ENCODE data around the gene CYB5B. TPM values are rescaled to one million over a fixed set of nuclear protein-coding genes. Genes with fewer than 3 reads are reported as not detected.

Gene CYB5B
- total and polyA plus RNA-seq, 4 donors, result 38.7 to 86.3 (median 45.8) TPM

Other genes with a start within 250 kb of the CYB5B start
- gene SNTB2, start 237.5 kb upstream of the CYB5B start, total RNA-seq, result 1 to 10 TPM; 5.6 to 7.8 TPM
- 1 to 10 TPM; 2.1 to 2.6 TPM for gene SNTB2, start 237.5 kb upstream of the CYB5B start, polyA plus RNA-seq
- 10 to 100 TPM; 13.3 to 15.2 TPM for gene VPS4A, start 113.3 kb upstream of the CYB5B start, total RNA-seq
- 10 to 100 TPM; 13.7 to 15.7 TPM for gene VPS4A, start 113.3 kb upstream of the CYB5B start, polyA plus RNA-seq
- 10 to 100 TPM; 16.8 to 31.3 TPM for gene PDF, start 94.0 kb upstream of the CYB5B start, total RNA-seq
- gene PDF, start 94.0 kb upstream of the CYB5B start, polyA plus RNA-seq, result 10 to 100 TPM; 22.2 to 24.0 TPM
- 10 to 100 TPM; 28.8 to 37.4 TPM for gene COG8, start 85.1 kb upstream of the CYB5B start, total RNA-seq
- 10 to 100 TPM; 11.2 to 19.6 TPM for gene COG8, start 85.1 kb upstream of the CYB5B start, polyA plus RNA-seq
- 10 to 100 TPM; 11.7 to 14.0 TPM for gene NIP7, start 84.8 kb upstream of the CYB5B start, total RNA-seq
- gene NIP7, start 84.8 kb upstream of the CYB5B start, polyA plus RNA-seq, result 10 to 100 TPM in 1 of 2 donors, 1 to 10 TPM in 1; 7.4 to 10.5 TPM
- gene TMED6, start 72.8 kb upstream of the CYB5B start, total RNA-seq, result 10 to 100 TPM; 10.6 to 46.2 TPM
- gene TMED6, start 72.8 kb upstream of the CYB5B start, polyA plus RNA-seq, result 10 to 100 TPM in 1 of 2 donors, under 1 TPM in 1; 0.18 to 11.4 TPM
- gene TERF2, start 38.6 kb upstream of the CYB5B start, total RNA-seq, result 10 to 100 TPM in 1 of 2 donors, 1 to 10 TPM in 1; 8.5 to 11.3 TPM
- 1 to 10 TPM; 5.2 to 7.7 TPM for gene TERF2, start 38.6 kb upstream of the CYB5B start, polyA plus RNA-seq
- 10 to 100 TPM; 15.6 to 21.0 TPM for gene NFAT5, start 141.3 kb downstream of the CYB5B start, total RNA-seq
- gene NFAT5, start 141.3 kb downstream of the CYB5B start, polyA plus RNA-seq, result 1 to 10 TPM; 1.5 to 6.7 TPM

All from liver (tissue), 4 donors.